HL-60 (cell line): Measurements from ENCODE around the gene SOCS6.

Experiments
- DNase-seq, 2 experiments: peaks; one replicate each; pipeline ENCODE4 v3.0.0-alpha.2; 2010 to 2020; ENCODE audit warnings: low read depth in 1 of 2, low spot score in 1 of 2
- H3K27ac ChIP-seq: fragments of 250-450 bp; sonication (Bioruptor Pico); replicated peaks from 2 replicates; pipeline ENCODE4 v1.5.1; 2020; ENCODE audit warnings: mild to moderate bottlenecking, moderate library complexity
- H3K27me3 ChIP-seq: fragments of 250-450 bp; sonication (Bioruptor Pico); 2 replicates; pipeline ENCODE4 v1.5.1; 2021; ENCODE audit warnings: mild to moderate bottlenecking, moderate library complexity; ENCODE audit not compliant: insufficient read depth, poor library complexity, severe bottlenecking
- H3K4me3 ChIP-seq: replicated peaks from 2 replicates; pipeline ENCODE4 v1.5.1; 2011; ENCODE audit warnings: mild to moderate bottlenecking, control low read depth, low read length; ENCODE audit not compliant: insufficient read depth
- GABPA ChIP-seq: IDR thresholded peaks from 2 replicates; pipeline ENCODE4 v1.6.1; 2012; ENCODE audit warnings: low read depth
- POLR2AphosphoS5 ChIP-seq: IDR thresholded peaks from 2 replicates; pipeline ENCODE4 v1.6.1; 2012; ENCODE audit warnings: low read depth
- SPI1 ChIP-seq: IDR thresholded peaks from 2 replicates; pipeline ENCODE4 v1.6.1; 2012; ENCODE audit warnings: low read depth, mild to moderate bottlenecking, borderline replicate concordance
- TF ChIP-seq, protein P1 (sequence below): IDR thresholded peaks from 2 replicates; pipeline ENCODE4 v1.6.1; 2012; ENCODE audit warnings: low read depth; ENCODE audit not compliant: insufficient replicate concordance
- TF ChIP-seq, protein P2 (sequence below): IDR thresholded peaks from one replicate; pipeline ENCODE4 v1.5.1; 2011; ENCODE audit warnings: low read length, control low read depth, inconsistent platforms; ENCODE audit not compliant: insufficient read depth

The SOCS6 gene

DNA sequence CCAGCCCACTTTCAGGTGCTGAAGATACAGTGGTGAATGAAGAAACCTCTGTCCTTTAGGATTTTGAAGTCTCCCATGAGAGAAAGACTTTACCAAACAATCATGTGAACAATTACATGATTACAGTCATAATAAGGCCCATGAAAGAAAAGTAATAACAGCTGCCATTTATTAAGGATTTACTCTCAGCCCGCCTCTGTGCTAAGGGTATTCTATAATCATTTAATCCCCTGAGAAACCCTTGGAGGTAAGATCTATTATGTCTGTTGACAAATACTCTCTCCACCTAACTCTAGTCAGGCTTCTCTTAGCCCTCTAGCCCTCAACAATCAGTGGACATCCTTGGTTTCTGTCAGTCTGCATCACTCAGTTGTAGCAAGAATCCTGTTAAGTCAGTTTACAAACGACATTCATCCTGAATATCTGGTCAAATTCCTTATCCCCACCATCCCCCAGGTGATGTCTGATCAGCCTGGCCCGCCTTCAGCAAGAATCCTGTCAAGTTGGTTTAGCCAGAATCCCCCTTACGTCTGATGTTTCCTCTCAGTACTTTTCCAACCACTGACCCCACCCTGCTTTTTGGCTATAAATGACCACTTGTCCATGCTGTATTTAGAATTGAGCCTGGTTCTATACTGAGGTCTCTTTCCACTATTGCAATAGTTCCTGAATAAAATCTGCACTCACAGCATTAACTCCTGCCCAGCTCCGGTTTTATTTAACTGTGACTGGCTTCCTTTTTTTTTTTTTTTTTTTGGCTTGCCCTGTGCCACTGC, 12.2 kb upstream of the SOCS6 start:
- H3K4me3 ChIP-seq = no peak overlapping the region
- DNase-seq = no peak
- TF ChIP-seq, protein P1, sequence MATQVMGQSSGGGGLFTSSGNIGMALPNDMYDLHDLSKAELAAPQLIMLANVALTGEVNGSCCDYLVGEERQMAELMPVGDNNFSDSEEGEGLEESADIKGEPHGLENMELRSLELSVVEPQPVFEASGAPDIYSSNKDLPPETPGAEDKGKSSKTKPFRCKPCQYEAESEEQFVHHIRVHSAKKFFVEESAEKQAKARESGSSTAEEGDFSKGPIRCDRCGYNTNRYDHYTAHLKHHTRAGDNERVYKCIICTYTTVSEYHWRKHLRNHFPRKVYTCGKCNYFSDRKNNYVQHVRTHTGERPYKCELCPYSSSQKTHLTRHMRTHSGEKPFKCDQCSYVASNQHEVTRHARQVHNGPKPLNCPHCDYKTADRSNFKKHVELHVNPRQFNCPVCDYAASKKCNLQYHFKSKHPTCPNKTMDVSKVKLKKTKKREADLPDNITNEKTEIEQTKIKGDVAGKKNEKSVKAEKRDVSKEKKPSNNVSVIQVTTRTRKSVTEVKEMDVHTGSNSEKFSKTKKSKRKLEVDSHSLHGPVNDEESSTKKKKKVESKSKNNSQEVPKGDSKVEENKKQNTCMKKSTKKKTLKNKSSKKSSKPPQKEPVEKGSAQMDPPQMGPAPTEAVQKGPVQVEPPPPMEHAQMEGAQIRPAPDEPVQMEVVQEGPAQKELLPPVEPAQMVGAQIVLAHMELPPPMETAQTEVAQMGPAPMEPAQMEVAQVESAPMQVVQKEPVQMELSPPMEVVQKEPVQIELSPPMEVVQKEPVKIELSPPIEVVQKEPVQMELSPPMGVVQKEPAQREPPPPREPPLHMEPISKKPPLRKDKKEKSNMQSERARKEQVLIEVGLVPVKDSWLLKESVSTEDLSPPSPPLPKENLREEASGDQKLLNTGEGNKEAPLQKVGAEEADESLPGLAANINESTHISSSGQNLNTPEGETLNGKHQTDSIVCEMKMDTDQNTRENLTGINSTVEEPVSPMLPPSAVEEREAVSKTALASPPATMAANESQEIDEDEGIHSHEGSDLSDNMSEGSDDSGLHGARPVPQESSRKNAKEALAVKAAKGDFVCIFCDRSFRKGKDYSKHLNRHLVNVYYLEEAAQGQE = no peak
- TF ChIP-seq, protein P2, sequence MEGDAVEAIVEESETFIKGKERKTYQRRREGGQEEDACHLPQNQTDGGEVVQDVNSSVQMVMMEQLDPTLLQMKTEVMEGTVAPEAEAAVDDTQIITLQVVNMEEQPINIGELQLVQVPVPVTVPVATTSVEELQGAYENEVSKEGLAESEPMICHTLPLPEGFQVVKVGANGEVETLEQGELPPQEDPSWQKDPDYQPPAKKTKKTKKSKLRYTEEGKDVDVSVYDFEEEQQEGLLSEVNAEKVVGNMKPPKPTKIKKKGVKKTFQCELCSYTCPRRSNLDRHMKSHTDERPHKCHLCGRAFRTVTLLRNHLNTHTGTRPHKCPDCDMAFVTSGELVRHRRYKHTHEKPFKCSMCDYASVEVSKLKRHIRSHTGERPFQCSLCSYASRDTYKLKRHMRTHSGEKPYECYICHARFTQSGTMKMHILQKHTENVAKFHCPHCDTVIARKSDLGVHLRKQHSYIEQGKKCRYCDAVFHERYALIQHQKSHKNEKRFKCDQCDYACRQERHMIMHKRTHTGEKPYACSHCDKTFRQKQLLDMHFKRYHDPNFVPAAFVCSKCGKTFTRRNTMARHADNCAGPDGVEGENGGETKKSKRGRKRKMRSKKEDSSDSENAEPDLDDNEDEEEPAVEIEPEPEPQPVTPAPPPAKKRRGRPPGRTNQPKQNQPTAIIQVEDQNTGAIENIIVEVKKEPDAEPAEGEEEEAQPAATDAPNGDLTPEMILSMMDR = no peak
- no peak for TF ChIP-seq SPI1
- TF ChIP-seq POLR2AphosphoS5 = no peak
- TF ChIP-seq GABPA = no peak
- no peak overlapping the region for H3K27ac ChIP-seq
- H3K27me3 ChIP-seq = no peaks in the 10 kb centered on the region

DNA sequence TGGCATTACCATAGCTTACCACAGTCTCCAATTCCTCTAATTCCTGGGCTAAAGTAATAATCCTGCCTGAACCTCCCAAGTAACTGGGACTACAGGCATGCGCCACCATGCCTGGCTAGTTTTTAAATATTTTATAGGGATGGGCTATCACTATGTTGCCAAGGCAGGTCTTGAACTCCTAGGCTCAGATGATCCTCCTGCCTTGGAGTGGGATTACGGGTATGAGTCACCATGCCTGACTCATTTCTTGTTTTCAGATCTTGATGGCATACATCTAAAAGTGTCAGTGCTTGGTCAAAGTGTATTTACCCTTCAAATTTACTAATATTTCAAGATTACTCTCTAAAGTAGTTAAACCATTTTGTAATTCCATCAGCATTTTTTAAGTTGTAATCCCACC, 9.4 kb upstream of the SOCS6 start:
- no peak overlapping the region for H3K27ac ChIP-seq
- H3K27me3 ChIP-seq = no peaks in the 10 kb centered on the region
- H3K4me3 ChIP-seq = no peak overlapping the region
- TF ChIP-seq GABPA (no peak), SPI1 (no peak), POLR2AphosphoS5 (no peak)
- TF ChIP-seq, protein P2 = no peak
- TF ChIP-seq, protein P1 = no peak
- no peak for DNase-seq

DNA sequence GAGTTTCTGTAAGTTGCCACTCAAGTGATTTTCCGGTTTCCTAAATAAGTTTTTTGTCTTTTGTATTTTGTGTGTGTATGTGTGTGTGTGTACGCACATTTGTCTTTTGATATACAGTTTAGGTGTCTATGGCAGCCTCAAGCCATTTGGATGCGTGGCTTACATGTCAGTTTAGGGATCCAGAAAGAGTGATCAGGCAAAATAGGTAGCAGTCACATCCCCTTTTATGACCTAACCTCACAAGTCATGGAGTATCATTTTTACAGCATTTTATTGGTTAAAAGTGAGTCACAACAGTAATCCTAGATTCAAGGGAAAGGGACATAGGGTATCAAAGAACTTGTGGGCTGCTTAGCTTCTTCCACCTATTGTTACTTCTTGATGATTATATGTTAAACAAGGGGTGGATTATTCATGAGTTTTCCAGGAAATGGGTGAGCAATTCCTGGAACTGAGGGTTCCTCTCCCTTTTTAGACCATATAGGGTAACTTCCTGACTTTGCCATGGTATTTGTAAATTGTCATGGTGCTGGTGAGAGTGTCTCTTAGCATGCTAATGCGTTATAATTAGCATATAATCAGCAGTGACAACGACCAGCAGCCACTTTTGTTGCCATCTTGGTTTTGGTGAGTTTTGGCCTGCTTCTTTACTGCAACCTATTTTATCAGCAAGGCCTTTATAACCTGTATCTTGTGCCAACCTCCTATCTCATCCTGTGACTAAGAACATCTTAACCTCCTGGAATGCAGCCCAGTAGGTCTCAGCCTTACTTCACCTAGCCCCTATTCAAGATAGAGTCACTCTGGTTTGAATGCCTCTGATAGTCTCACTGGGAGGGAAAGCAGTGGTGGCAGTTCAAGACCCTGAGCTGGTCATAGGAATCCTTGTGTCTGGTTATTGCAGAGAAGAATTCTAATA, 8.6 kb upstream of the SOCS6 start:
- no peak for DNase-seq
- TF ChIP-seq SPI1 (no peak), POLR2AphosphoS5 (no peak), GABPA (no peak)
- TF ChIP-seq, protein P1 = no peak
- TF ChIP-seq, protein P2 = no peak
- Histone ChIP-seq H3K27me3 (no peaks in the 10 kb centered on the region), H3K27ac (no peak overlapping the region), H3K4me3 (no peak overlapping the region)
